HEK293 (cell line): Measurements from ENCODE around the gene BLVRB.

Source experiments
- BCL11B ChIP-seq: fragments of 450-650 bp; formaldehyde crosslinking; IDR thresholded peaks from 2 replicates; pipeline ENCODE4 v1.5.1; 2016; ENCODE audit warnings: low read depth, missing biosample characterization, missing genetic modification characterization
- KLF1 ChIP-seq: fragments of 450-650 bp; formaldehyde crosslinking; IDR thresholded peaks from 2 replicates; pipeline ENCODE4 v1.5.1; 2016; ENCODE audit warnings: missing biosample characterization, missing genetic modification characterization
- KLF8 ChIP-seq: fragments of 450-650 bp; formaldehyde crosslinking; IDR thresholded peaks from 2 replicates; pipeline ENCODE4 v1.5.1; 2016; ENCODE audit warnings: missing biosample characterization, missing genetic modification characterization
- OSR2 ChIP-seq: fragments of 450-650 bp; formaldehyde crosslinking; IDR thresholded peaks from 2 replicates; pipeline ENCODE4 v1.5.1; 2016; ENCODE audit warnings: missing biosample characterization, missing genetic modification characterization
- PATZ1 ChIP-seq: fragments of 450-650 bp; formaldehyde crosslinking; IDR thresholded peaks from 2 replicates; pipeline ENCODE4 v1.5.1; 2016; ENCODE audit warnings: missing biosample characterization, missing genetic modification characterization
- PRDM10 ChIP-seq: fragments of 450-650 bp; formaldehyde crosslinking; IDR thresholded peaks from 2 replicates; pipeline ENCODE4 v1.5.1; 2016; ENCODE audit warnings: missing biosample characterization, missing genetic modification characterization
- PRDM4 ChIP-seq: fragments of 450-650 bp; formaldehyde crosslinking; IDR thresholded peaks from 2 replicates; pipeline ENCODE4 v1.5.1; 2017; ENCODE audit warnings: missing biosample characterization, missing genetic modification characterization
- SP2 ChIP-seq: fragments of 450-650 bp; formaldehyde crosslinking; IDR thresholded peaks from 2 replicates; pipeline ENCODE4 v1.5.1; 2016; ENCODE audit warnings: missing biosample characterization, missing genetic modification characterization
- SP3 ChIP-seq: fragments of 450-650 bp; formaldehyde crosslinking; IDR thresholded peaks from 2 replicates; pipeline ENCODE4 v1.5.1; 2016; ENCODE audit warnings: missing biosample characterization, missing genetic modification characterization
- WT1 ChIP-seq: fragments of 450-650 bp; formaldehyde crosslinking; IDR thresholded peaks from 2 replicates; pipeline ENCODE4 v1.5.1; 2016; ENCODE audit warnings: missing biosample characterization, missing genetic modification characterization
- YY1 ChIP-seq: fragments of 450-650 bp; formaldehyde crosslinking; IDR thresholded peaks from 2 replicates; pipeline ENCODE4 v1.5.1; 2018; ENCODE audit warnings: missing biosample characterization, missing genetic modification characterization
- ZBTB26 ChIP-seq: fragments of 450-650 bp; formaldehyde crosslinking; optimal IDR thresholded peaks from 2 replicates; pipeline ENCODE3; 2016; ENCODE audit warnings: missing biosample characterization, mild to moderate bottlenecking, missing genetic modification characterization
- ZEB2 ChIP-seq: fragments of 450-650 bp; formaldehyde crosslinking; IDR thresholded peaks from 2 replicates; pipeline ENCODE4 v1.5.1; 2016; ENCODE audit warnings: missing biosample characterization, missing genetic modification characterization
- ZIC2 ChIP-seq: fragments of 450-650 bp; formaldehyde crosslinking; IDR thresholded peaks from 2 replicates; pipeline ENCODE4 v1.5.1; 2016; ENCODE audit warnings: missing biosample characterization, missing genetic modification characterization
- ZNF280C ChIP-seq: fragments of 450-650 bp; formaldehyde crosslinking; IDR thresholded peaks from 2 replicates; pipeline ENCODE4 v1.5.1; 2016; ENCODE audit warnings: missing biosample characterization, missing genetic modification characterization
- ZNF394 ChIP-seq: fragments of 450-650 bp; formaldehyde crosslinking; IDR thresholded peaks from 2 replicates; pipeline ENCODE4 v1.5.1; 2016; ENCODE audit warnings: missing biosample characterization, missing genetic modification characterization, mild to moderate bottlenecking, moderate library complexity, borderline replicate concordance
- ZNF561 ChIP-seq: fragments of 450-650 bp; IDR thresholded peaks from 2 replicates; pipeline ENCODE4 v1.5.1; 2018; ENCODE audit warnings: missing biosample characterization, missing genetic modification characterization, borderline replicate concordance
- ZNF639 ChIP-seq: fragments of 450-650 bp; formaldehyde crosslinking; IDR thresholded peaks from 2 replicates; pipeline ENCODE4 v1.5.1; 2016; ENCODE audit warnings: missing biosample characterization, missing genetic modification characterization
- ZNF654 ChIP-seq: fragments of 450-650 bp; formaldehyde crosslinking; IDR thresholded peaks from 2 replicates; pipeline ENCODE4 v1.5.1; 2016; ENCODE audit warnings: low read depth, missing biosample characterization, missing genetic modification characterization
- ZNF658 ChIP-seq: fragments of 450-650 bp; formaldehyde crosslinking; IDR thresholded peaks from 2 replicates; pipeline ENCODE4; 2016; ENCODE audit warnings: missing biosample characterization, missing genetic modification characterization
- ZNF677 ChIP-seq: fragments of 450-650 bp; IDR thresholded peaks from 2 replicates; pipeline ENCODE4 v1.5.0; 2018; ENCODE audit warnings: missing biosample characterization, mild to moderate bottlenecking, missing genetic modification characterization, moderate library complexity
- ZNF792 ChIP-seq: fragments of 450-650 bp; formaldehyde crosslinking; IDR thresholded peaks from 2 replicates; pipeline ENCODE4 v1.5.1; 2016; ENCODE audit warnings: missing biosample characterization, missing genetic modification characterization
- ZNF830 ChIP-seq: fragments of 450-650 bp; IDR thresholded peaks from 2 replicates; pipeline ENCODE4 v1.5.0; 2018; ENCODE audit warnings: missing biosample characterization, missing genetic modification characterization, low read depth, mild to moderate bottlenecking, moderate library complexity
- ZSCAN16 ChIP-seq: fragments of 450-650 bp; formaldehyde crosslinking; IDR thresholded peaks from 2 replicates; pipeline ENCODE4 v1.5.1; 2016; ENCODE audit warnings: missing biosample characterization, missing genetic modification characterization

Gene BLVRB

GRCh38 chr19:40433391-40434216, 31.9 kb downstream of the BLVRB start (continued):
- TF ChIP-seq WT1 (tag by site-specific recombination) (peak; percentile 65; the same call in 1 of the 2 replicates), ZNF280C (tag by site-specific recombination) (no peak), ZNF792 (no peak), ZNF677 (tag by site-specific recombination) (no peak), ZNF639 (peak; percentile 35; the same call in 1 of the 2 replicates), BCL11B (tag by site-specific recombination) (0 out of 2 replicates have a peak, but pooled peaks have one; percentile 50), ZNF654 (tag by site-specific recombination) (peak; percentile 10), ZNF830 (tag by site-specific recombination) (no peak), KLF8 (peak; percentile 80), ZNF658 (tag by site-specific recombination) (no peak), YY1 (tag by site-specific recombination) (peak; percentile 85; the same call in 1 of the 2 replicates), PATZ1 (tag by site-specific recombination) (peak; percentile 80), ZSCAN16 (tag by site-specific recombination) (no peak), PRDM10 (tag by site-specific recombination) (peak; percentile 53), KLF1 (tag by site-specific recombination) (peak; percentile 99), OSR2 (tag by site-specific recombination) (0 out of 2 replicates have a peak, but pooled peaks have one; percentile 16), ZNF561 (tag by site-specific recombination) (peak; percentile 89), ZEB2 (tag by site-specific recombination) (peak; percentile 76), ZIC2 (tag by site-specific recombination) (peak; percentile 64; the same call in 1 of the 2 replicates), ZBTB26 (tag by site-specific recombination) (peak; percentile 49), SP3 (tag by site-specific recombination) (peak; percentile 91), SP2 (tag by site-specific recombination) (peak; percentile 73), PRDM4 (peak; percentile 98), ZNF394 (tag by site-specific recombination) (peak; percentile 77)
